GM12875 (cell line): ENCODE measurements around the gene SHROOM2.

Source experiments
- H3K4me3 ChIP-seq: one replicate; pipeline ENCODE4 v1.5.1; 2011; ENCODE audit warnings: low read depth, low read length, control low read depth
- TF ChIP-seq, protein P1 (sequence below): IDR thresholded peaks from 2 replicates; pipeline ENCODE4 v1.5.1; 2011; ENCODE audit warnings: low read depth, mild to moderate bottlenecking, control low read depth, inconsistent platforms, low read length, moderate library complexity, borderline replicate concordance; ENCODE audit not compliant: insufficient read depth

The SHROOM2 gene

DNA sequence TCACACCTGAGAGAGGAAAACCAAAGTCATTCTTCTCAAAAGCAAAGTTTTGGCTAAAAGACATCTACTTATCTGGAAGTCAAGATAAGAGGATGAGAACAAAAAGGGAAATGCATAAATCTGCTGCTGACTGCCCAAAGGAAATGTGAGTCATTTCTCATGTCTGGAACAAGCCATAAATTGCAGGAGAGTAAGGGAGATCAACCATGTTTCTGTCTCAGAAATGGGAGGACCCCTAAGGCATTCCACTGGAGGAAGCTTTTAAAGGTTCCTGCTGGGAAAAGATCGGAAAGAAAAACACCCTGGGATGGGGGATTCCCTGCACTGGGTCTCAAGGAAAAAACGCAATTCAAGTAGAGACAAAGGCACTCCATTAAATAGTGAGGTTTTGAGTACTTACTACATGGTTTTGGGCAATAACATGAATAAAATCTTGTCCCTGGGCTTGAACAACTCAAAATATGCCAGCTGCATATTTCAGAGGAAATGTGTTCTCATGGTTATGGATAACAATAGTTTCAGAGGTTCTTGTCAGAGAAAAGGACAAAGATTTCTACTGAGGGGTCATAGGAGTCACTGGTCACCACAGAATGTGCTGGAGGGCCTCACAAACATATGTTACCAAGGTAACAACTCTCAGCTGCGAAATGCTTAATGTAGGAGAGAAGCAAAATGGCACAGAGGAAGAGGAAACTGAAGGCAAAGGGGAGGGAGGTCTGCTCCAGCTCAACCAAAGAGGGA lies 39.9 kb upstream of the SHROOM2 start:
- no peak overlapping the region for H3K4me3 ChIP-seq
- TF ChIP-seq, protein P1, sequence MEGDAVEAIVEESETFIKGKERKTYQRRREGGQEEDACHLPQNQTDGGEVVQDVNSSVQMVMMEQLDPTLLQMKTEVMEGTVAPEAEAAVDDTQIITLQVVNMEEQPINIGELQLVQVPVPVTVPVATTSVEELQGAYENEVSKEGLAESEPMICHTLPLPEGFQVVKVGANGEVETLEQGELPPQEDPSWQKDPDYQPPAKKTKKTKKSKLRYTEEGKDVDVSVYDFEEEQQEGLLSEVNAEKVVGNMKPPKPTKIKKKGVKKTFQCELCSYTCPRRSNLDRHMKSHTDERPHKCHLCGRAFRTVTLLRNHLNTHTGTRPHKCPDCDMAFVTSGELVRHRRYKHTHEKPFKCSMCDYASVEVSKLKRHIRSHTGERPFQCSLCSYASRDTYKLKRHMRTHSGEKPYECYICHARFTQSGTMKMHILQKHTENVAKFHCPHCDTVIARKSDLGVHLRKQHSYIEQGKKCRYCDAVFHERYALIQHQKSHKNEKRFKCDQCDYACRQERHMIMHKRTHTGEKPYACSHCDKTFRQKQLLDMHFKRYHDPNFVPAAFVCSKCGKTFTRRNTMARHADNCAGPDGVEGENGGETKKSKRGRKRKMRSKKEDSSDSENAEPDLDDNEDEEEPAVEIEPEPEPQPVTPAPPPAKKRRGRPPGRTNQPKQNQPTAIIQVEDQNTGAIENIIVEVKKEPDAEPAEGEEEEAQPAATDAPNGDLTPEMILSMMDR = no peak

DNA sequence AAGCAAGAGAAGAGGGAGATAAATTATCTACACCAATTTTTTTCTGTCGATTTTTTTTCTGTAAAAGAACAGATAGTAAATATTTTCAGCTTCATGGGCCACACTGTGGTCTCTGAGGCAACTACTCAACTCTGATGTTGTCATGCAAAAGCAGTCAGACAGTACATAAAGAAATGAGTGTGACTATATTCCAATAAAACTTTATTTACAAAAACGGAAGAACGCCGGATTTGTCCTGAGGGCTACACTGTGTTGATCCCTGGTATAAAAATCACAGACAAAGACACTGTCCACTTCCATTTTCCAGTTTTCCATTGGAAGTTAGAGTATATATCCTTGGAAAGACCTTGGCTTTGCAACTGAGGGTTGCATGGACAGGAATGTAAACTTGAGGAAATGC lies 38.6 kb upstream of the SHROOM2 start:
- TF ChIP-seq, protein P1 = no peak
- no peak overlapping the region for H3K4me3 ChIP-seq

DNA sequence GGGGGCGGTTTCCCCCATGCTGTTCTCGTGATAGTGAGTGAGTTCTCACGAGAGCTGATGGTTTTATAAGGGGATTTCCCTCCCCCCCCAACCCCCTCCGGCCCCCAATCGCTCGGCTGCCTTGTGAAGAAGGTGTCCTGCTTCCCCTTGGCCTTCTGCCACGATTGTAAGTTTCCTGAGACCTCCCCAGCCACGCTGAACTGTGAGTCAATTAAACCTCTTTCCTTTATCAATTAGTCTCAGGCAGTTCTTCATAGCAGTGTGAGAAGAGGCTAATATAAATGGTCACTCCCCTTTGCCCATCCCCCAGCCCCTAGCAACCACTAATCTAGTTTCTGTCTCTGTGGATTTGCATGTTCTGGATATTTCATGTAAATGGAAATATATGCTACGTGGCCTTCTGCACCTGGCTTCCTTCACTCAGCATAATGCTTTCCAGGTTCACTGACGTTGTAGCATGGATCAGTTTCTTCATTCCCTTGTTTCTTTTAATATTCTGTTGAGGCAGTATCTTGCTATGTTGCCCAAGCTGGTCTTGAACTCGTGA lies 37.0 kb upstream of the SHROOM2 start:
- TF ChIP-seq, protein P1 = no peak
- H3K4me3 ChIP-seq = no peak overlapping the region

DNA sequence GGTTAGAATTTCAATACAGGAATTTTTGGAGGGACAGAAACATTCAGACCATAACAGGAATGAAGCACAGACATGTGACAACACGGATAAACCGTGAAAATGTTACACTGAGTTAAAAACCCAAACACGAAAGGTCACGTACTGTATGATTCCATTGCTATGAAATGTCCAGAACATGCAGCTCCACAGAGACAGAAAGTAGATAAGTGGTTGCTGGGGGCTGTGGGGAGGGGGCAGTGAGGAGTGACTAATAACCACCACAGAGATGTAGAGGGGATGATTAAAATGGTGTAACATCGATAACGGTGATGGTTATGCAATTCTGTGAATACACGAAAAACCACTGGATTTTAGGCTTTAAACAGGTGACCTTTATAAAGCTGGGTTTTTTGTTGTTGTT lies 28.9 kb upstream of the SHROOM2 start:
- TF ChIP-seq, protein P1 = no peak

DNA sequence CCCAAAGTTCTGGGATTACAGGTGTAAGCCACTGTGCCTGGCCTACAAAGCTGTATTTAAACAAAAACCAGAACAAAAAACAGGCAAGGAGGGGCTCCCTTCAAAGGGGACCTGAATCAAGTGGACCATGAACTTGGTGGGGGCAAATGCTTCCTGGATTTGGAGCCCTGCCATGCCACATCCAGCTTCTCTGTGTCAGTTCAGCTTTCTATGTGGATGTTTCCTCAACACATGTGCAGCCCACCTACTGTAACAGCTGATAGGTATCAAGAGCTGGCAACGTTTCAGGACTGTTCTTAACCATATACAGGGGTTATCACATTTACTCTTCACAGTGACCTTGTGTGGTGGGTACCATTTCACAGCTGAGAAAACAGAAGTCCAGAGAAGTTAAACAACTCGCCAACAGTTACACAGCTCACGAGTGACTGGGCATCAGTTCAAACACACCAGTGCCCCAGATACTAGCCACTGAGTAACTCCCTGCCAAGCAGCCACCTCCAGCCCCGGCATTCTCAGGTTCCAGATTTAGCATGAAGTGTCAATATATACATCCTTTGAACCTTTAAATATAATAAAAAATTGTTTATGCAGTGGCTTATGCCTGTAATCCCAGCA lies 28.1 kb upstream of the SHROOM2 start:
- TF ChIP-seq, protein P1 = no peak

More for the DNA sequence above, 28.9 kb upstream of the SHROOM2 start:
- H3K4me3 ChIP-seq = no peak overlapping the region

DNA sequence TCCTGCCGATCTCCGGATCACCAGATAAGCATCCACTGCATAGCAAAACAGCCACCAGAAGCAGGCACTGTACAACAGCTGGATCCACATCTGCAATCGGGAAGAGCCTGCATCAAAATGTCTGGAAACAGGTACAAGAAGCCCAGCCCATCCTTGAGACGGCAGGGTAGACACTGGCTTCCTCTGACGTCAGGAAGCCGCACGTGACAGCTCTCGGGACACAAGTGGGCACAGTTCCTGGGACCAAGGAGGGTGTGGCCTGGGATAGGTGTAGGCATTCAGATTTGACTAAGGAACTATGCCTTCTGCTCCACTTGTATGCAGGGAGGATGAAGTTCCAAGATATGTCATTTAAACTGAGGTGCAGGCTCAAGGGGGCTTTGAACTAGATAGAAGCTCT lies 26.9 kb upstream of the SHROOM2 start:
- TF ChIP-seq, protein P1 = no peak
- no peak overlapping the region for H3K4me3 ChIP-seq

More for the DNA sequence above, 28.1 kb upstream of the SHROOM2 start:
- no peak overlapping the region for H3K4me3 ChIP-seq
